Measurements from ENCODE around the gene ASH1L. TPM values are rescaled to one million over a fixed set of nuclear protein-coding genes. Genes with fewer than 3 reads are reported as not detected.
"Not testable (repeated sequence)": the region's sequence is repeated elsewhere in the genome, so short reads cannot be mapped to it uniquely, and the experiment has no call there.

Gene ASH1L
- total RNA-seq, 1 donor from 2014 or later = 43.7 TPM

DNA sequence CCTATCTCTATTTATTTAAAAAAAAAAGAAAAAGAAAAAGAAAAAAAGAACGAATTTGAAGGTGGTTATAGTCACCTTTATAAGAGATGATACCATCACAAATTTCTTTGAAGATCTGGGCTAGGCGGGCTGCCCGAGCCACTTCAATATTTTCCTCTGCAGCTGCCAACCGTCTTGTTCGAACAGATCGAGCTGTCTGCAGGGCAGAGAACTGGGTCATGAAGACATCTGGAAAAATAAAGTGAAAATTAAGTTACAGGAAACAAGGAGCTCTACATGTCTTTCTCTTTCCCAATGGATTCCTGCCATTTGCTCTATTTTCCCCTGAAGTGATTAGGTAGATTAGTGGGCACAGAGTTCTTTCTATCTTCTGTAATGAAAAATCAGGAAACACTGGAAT, 210.0 kb downstream of the ASH1L start:
- no peak overlapping the region for H3K27ac Mint-ChIP-seq
- H3K4me3 Mint-ChIP-seq = no peak overlapping the region
- no peaks in the 10 kb centered on the region for H3K27me3 Mint-ChIP-seq
- no peaks in the 10 kb centered on the region for H3K4me1 Mint-ChIP-seq (ENCODE audit: unreplicated experiment)
- H3K36me3 Mint-ChIP-seq = peaks cover 38% of the 10 kb centered on the region
- no peaks in the 10 kb centered on the region for H3K9me3 Mint-ChIP-seq
- TF ChIP-seq, protein P1, sequence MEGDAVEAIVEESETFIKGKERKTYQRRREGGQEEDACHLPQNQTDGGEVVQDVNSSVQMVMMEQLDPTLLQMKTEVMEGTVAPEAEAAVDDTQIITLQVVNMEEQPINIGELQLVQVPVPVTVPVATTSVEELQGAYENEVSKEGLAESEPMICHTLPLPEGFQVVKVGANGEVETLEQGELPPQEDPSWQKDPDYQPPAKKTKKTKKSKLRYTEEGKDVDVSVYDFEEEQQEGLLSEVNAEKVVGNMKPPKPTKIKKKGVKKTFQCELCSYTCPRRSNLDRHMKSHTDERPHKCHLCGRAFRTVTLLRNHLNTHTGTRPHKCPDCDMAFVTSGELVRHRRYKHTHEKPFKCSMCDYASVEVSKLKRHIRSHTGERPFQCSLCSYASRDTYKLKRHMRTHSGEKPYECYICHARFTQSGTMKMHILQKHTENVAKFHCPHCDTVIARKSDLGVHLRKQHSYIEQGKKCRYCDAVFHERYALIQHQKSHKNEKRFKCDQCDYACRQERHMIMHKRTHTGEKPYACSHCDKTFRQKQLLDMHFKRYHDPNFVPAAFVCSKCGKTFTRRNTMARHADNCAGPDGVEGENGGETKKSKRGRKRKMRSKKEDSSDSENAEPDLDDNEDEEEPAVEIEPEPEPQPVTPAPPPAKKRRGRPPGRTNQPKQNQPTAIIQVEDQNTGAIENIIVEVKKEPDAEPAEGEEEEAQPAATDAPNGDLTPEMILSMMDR (conservative IDR thresholded peaks at IDR 0.05) = no peak
- DNase-seq (ENCODE audit: extremely low spot score, unreplicated experiment) = no peak

DNA sequence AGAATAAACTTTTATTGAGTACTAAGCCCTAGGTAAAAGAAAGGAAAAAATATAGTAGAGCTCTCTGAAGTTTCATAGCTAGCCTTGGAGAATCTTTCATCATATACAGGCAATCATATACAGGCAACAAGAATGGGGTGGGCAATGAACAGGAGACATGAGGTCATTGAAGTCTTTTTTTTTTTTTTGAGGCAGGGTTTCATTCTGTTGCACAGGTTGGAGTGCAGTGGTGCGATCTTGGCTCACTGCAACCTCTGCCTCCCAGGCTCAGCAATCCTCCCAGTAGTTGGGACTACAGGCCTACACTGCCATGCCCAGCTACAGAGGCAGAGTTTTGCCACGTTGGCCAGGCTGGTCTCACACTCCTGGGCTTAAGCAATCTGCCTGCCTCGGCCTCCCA, 219.8 kb downstream of the ASH1L start:
- Mint-ChIP-seq H3K4me3 (no peak overlapping the region), H3K9me3 (no peaks in the 10 kb centered on the region), H3K27ac (no peak overlapping the region), H3K36me3 (peaks cover 39% of the 10 kb centered on the region), H3K27me3 (no peaks in the 10 kb centered on the region), H3K4me1 (ENCODE audit: unreplicated experiment) (no peaks in the 10 kb centered on the region)
- DNase-seq (ENCODE audit: extremely low spot score, unreplicated experiment) = no peak
- TF ChIP-seq, protein P1 (conservative IDR thresholded peaks at IDR 0.05) = no peak

DNA sequence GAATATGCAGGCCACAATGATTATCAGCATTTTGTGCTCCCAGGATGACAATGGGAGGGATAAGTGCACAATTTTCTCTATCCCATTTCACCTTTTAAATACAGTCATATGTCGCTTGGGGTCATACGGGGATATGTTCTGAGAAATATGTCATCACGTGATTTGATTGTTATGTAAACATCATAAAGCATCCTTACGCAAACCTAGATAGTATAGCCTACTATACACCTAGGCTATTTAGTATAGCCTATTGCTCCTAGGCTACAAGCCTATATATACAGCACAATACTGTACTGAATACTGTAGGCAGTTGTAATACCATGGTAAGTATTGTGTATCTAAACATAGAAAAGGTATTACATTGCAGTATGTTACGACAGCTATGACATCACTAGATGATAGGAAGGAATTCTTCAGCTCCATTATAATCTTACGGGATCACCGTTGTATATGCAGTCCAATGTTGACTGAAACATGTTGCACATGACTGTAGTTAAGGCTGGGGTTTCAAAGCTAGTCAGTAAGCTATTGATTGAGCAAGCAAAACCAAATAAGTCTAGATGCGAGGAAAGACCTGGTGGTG, 223.0 kb downstream of the ASH1L start:
- DNase-seq (ENCODE audit: extremely low spot score, unreplicated experiment) = no peak
- Mint-ChIP-seq H3K27me3 (no peaks in the 10 kb centered on the region), H3K4me1 (ENCODE audit: unreplicated experiment) (no peaks in the 10 kb centered on the region), H3K9me3 (no peaks in the 10 kb centered on the region), H3K27ac (peak overlapping the region; percentile 1), H3K4me3 (no peak overlapping the region), H3K36me3 (peaks cover 40% of the 10 kb centered on the region)
- TF ChIP-seq, protein P1 (conservative IDR thresholded peaks at IDR 0.05) = no peak

DNA sequence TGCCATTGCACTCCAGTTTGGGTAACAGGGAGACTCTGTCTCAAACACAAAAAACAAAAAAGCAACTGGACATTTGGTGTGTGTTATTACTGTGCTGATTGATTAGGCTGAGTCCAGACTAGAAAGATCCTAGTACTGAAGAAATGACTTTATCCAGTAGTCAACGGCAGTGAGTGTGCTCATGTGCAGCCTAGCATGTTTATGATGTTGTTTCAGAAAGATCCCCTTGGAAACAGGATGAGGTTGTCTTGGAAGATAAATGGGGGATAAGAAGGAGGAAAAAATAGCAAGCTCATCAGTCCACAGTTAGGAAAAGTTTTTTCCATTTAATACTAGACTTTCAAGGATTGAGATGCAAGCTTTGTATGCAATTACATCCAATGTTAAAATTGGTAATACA, 227.6 kb downstream of the ASH1L start:
- TF ChIP-seq, protein P1 (conservative IDR thresholded peaks at IDR 0.05) = no peak
- no peak overlapping the region for H3K4me3 Mint-ChIP-seq

DNA sequence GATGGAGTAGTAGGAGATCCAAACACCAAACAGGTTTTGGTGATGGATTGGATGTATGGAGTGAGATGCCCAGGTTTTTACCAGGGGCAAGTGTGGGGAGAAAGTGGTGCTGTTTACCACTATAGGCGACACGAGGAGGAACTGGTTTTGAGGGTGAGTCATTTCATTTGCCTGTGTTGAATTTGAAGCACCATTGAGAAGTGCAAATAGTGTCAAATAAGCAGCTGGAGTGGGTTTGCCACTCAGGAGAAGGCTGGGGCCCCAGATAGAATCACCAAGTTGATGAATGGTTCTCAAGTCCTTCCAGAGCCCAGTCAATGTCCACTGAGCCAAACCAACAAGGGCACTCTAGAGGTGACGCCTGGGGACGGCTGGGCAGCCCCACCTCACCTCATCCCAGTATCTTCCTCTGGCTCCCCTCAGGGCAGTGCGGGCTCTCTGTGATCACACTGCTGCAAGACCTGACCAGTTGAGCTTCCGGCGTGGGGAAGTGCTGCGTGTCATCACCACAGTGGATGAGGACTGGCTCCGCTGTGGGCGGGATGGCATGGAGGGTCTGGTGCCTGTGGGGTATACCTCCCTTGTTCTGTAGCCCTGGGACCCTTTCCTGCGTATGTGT, 232.5 kb downstream of the ASH1L start:
- Mint-ChIP-seq H3K27ac (no peak overlapping the region), H3K36me3 (peaks cover 19% of the 10 kb centered on the region), H3K4me3 (no peak overlapping the region), H3K9me3 (no peaks in the 10 kb centered on the region), H3K27me3 (no peaks in the 10 kb centered on the region), H3K4me1 (ENCODE audit: unreplicated experiment) (peaks cover 8% of the 10 kb centered on the region)
- DNase-seq (ENCODE audit: extremely low spot score, unreplicated experiment) = no peak
- TF ChIP-seq, protein P1 (conservative IDR thresholded peaks at IDR 0.05) = no peak

More for the DNA sequence above, 227.6 kb downstream of the ASH1L start:
- H3K4me1 Mint-ChIP-seq (ENCODE audit: unreplicated experiment) = no peaks in the 10 kb centered on the region
- no peaks in the 10 kb centered on the region for H3K9me3 Mint-ChIP-seq
- DNase-seq (ENCODE audit: extremely low spot score, unreplicated experiment) = no peak
- no peak overlapping the region for H3K27ac Mint-ChIP-seq
- no peaks in the 10 kb centered on the region for H3K27me3 Mint-ChIP-seq
- peaks cover 41% of the 10 kb centered on the region for H3K36me3 Mint-ChIP-seq

DNA sequence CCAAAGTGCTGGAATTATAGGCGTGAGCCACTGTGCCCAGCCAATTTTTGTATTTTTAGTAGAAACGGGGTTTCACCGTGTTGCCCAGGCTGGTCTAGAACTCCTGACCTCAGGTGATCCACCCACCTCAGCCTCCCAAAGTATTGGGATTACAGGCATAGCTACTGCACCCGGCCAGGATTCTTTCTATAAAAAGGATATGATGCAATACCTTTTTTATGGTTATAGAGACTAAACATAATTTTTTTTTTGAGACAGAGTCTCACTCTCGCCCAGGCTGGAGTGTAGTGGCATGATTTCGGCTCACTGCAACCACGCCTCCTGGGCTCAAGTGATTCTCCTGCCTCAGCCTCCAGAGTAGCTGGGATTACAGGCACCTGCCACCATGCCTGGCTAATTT, 233.7 kb downstream of the ASH1L start:
- peak; percentile 27 for DNase-seq (ENCODE audit: extremely low spot score, unreplicated experiment)
- not testable (repeated sequence) for H3K27ac Mint-ChIP-seq; H3K9me3 Mint-ChIP-seq; H3K4me3 Mint-ChIP-seq; H3K4me1 Mint-ChIP-seq (ENCODE audit: unreplicated experiment); H3K27me3 Mint-ChIP-seq
- H3K36me3 Mint-ChIP-seq = peaks cover 15% of the 10 kb centered on the region
